Natural killer cell (primary cell): ENCODE results near the gene PRR16. TPM values are rescaled to one million over a fixed set of nuclear protein-coding genes. Genes with fewer than 3 reads are reported as not detected.

Experiments
- ATAC-seq, 3 donors: fragments of 150-1000 bp in 2 of 3; fragments of 200-7000 bp in 1 of 3; cut with Tn5 transposase; 1 replicate in 1 of 3; 2 replicates in 2 of 3; pipeline ENCODE4 v1.10.0; 2021; ENCODE audit warnings: mild to moderate bottlenecking in 2 of 3, moderate library complexity in 2 of 3
- DNase-seq, 2 donors: peaks; one replicate each; pipeline versions ENCODE4 v3.0.0 to v3.0.0-alpha.2; 2013 to 2021; ENCODE audit warnings: mixed read lengths in 1 of 2
- H3K27ac ChIP-seq: one replicate; pipeline ENCODE4 v1.5.1; 2013; ENCODE audit warnings: mild to moderate bottlenecking, low read length
- H3K27me3 ChIP-seq: one replicate; pipeline ENCODE4 v1.6.1; 2013; ENCODE audit warnings: low read length; ENCODE audit not compliant: control insufficient read depth, insufficient read depth
- H3K36me3 ChIP-seq: one replicate; pipeline ENCODE4 v1.6.1; 2013; ENCODE audit warnings: low read length; ENCODE audit not compliant: control insufficient read depth, insufficient read depth
- H3K4me1 ChIP-seq: one replicate; pipeline ENCODE4 v1.6.1; 2013; ENCODE audit warnings: low read length; ENCODE audit not compliant: control insufficient read depth, insufficient read depth
- H3K4me3 ChIP-seq: one replicate; pipeline ENCODE4 v1.5.1; 2013; ENCODE audit warnings: low read length
- H3K9me3 ChIP-seq: one replicate; pipeline ENCODE4 v1.6.1; 2013; ENCODE audit warnings: low read length; ENCODE audit not compliant: control insufficient read depth, insufficient read depth
- H3K27ac Mint-ChIP-seq, 2 donors: one replicate each; pipeline ENCODE4 v1.8.0; 2022; ENCODE audit warnings: mild to moderate bottlenecking in 2 of 2, mixed read lengths in 2 of 2, moderate library complexity in 1 of 2
- H3K27me3 Mint-ChIP-seq, 2 donors: one replicate each; pipeline ENCODE4 v1.8.0; 2022; ENCODE audit warnings: low read depth in 2 of 2, mixed read lengths in 2 of 2
- H3K36me3 Mint-ChIP-seq: one replicate; pipeline ENCODE4 v1.8.0; 2022; ENCODE audit warnings: mixed read lengths
- H3K4me1 Mint-ChIP-seq, 2 donors: one replicate each; pipeline ENCODE4 v1.8.0; 2022; ENCODE audit warnings: mixed read lengths in 2 of 2
- H3K4me3 Mint-ChIP-seq: one replicate; pipeline ENCODE4 v1.8.0; 2022; ENCODE audit warnings: mild to moderate bottlenecking, moderate library complexity, mixed read lengths
- H3K9me3 Mint-ChIP-seq, 2 donors: one replicate each; pipeline ENCODE4 v1.8.0; 2022; ENCODE audit warnings: mixed read lengths in 2 of 2
- CTCF ChIP-seq: fragments of 200-600 bp; IDR thresholded peaks from one replicate; pipeline ENCODE4 v1.8.0; 2022; ENCODE audit warnings: antibody characterized with exemption
- WGBS: methylation state at CpG from one replicate; pipeline ENCODE4 v1.1.7; 2013; ENCODE audit warnings: missing lambda C conversion rate; ENCODE audit not compliant: insufficient coverage; 5-methylcytosine and 5-hydroxymethylcytosine counted together
- intact Hi-C: fragments of 100-400 bp; cut with micrococcal nuclease; formaldehyde crosslinking; loops from one replicate; pipeline ENCODE4 v1.14.2; 2022
- total RNA-seq, 4 donors: library from RNA; stranded (reverse); fragments of 120-200 nt in 1 of 4; gene quantifications; one replicate each; pipeline versions ENCODE4 v1.2.3 to v1.2.4, GENCODE V29; 2013 to 2022

Gene PRR16
- total RNA-seq, 3 donors from 2014 or later (not counting 1 experiment from before 2014, with no cell fraction given) = not detected

- H3K4me3 Mint-ChIP-seq = no peak overlapping the region
- TF ChIP-seq CTCF = no peak
- no peaks in the 10 kb centered on the region for H3K36me3 Mint-ChIP-seq
- peaks cover 3 to 7% of the 10 kb centered on the region in 2 donors for H3K9me3 Mint-ChIP-seq
- H3K4me3 ChIP-seq = no peak overlapping the region
- no peak overlapping the region for H3K27ac Mint-ChIP-seq
- no peaks in the 10 kb centered on the region for H3K36me3 ChIP-seq
- no peak overlapping the region for H3K27ac ChIP-seq
- WGBS = 64% methylated on average over 3 of the region's 4 CpGs
- no peaks in the 10 kb centered on the region for H3K4me1 ChIP-seq
- no peaks in the 10 kb centered on the region for H3K4me1 Mint-ChIP-seq
- ATAC-seq = no peak
- H3K27me3 ChIP-seq = no peaks in the 10 kb centered on the region
- DNase-seq = no peak
- no peaks in the 10 kb centered on the region for H3K9me3 ChIP-seq
- H3K27me3 Mint-ChIP-seq = no peaks in the 10 kb centered on the region
- intact Hi-C loops = no loop called here
Observed at GRCh38 chr5:120734033-120734432, 269.9 kb downstream of the PRR16 start.

GRCh38 chr5:120735076-120735475 is 271.0 kb downstream of the PRR16 start:
- Histone ChIP-seq H3K36me3 (no peaks in the 10 kb centered on the region), H3K27me3 (no peaks in the 10 kb centered on the region), H3K4me3 (no peak overlapping the region), H3K4me1 (no peaks in the 10 kb centered on the region), H3K9me3 (no peaks in the 10 kb centered on the region), H3K27ac (no peak overlapping the region)
- no peak for TF ChIP-seq CTCF
- ATAC-seq (no peak), DNase-seq (no peak)
- Mint-ChIP-seq H3K27me3 (no peaks in the 10 kb centered on the region), H3K4me1 (no peaks in the 10 kb centered on the region), H3K9me3 (peaks cover 3 to 7% of the 10 kb centered on the region in 2 donors), H3K27ac (no peak overlapping the region), H3K36me3 (no peaks in the 10 kb centered on the region), H3K4me3 (no peak overlapping the region)
- intact Hi-C loops = no loop called here
- WGBS = no CpG with 5 or more reads among the region's 2 CpGs
